K562 (cell line): Measurements from ENCODE around the gene CDCP1. TPM values are rescaled to one million over a fixed set of nuclear protein-coding genes. Genes with fewer than 3 reads are reported as not detected.

Experiments used
- CBX8 ChIP-seq: fragments of 200-600 bp; sonication (generic); IDR thresholded peaks from 2 replicates; pipeline ENCODE4 v1.6.1; 2012; ENCODE audit warnings: borderline replicate concordance, mixed run types, low read depth, mild to moderate bottlenecking, moderate library complexity, mixed read lengths, low read length, control low read depth, inconsistent platforms; ENCODE audit not compliant: poor library complexity, severe bottlenecking; ENCODE audit errors: extremely low read depth
- CHD7 ChIP-seq: fragments of 200-600 bp; sonication (generic); IDR thresholded peaks from one replicate; pipeline ENCODE4 v1.6.1; 2012; ENCODE audit warnings: mild to moderate bottlenecking, low read depth, low read length, inconsistent platforms
- EZH2 ChIP-seq: IDR thresholded peaks from 2 replicates; pipeline ENCODE4 v1.6.1; 2012; ENCODE audit warnings: low read depth, mild to moderate bottlenecking, inconsistent platforms, low read length, borderline replicate concordance
- FOXK1 ChIP-seq: sonication (generic); formaldehyde crosslinking; IDR thresholded peaks from 2 replicates; pipeline ENCODE4 v1.8.0; 2022; ENCODE audit warnings: missing genetic modification reagents, mild to moderate bottlenecking, borderline replicate concordance
- GTF2A2 ChIP-seq: IDR thresholded peaks from 2 replicates; pipeline ENCODE4 v1.6.1; 2016; ENCODE audit warnings: mild to moderate bottlenecking, missing genetic modification characterization, missing compliant biosample characterization
- PTTG1 ChIP-seq: fragments of 450-650 bp; IDR thresholded peaks from 2 replicates; pipeline ENCODE4 v1.6.1; 2016; ENCODE audit warnings: low read depth, mild to moderate bottlenecking, missing genetic modification characterization, missing compliant biosample characterization
- SMARCC2 ChIP-seq: fragments of 450-650 bp; IDR thresholded peaks from 2 replicates; pipeline ENCODE4 v1.6.1; 2017; ENCODE audit warnings: antibody characterized with exemption, moderate library complexity, mild to moderate bottlenecking, low read depth
- STAT5A ChIP-seq: IDR thresholded peaks from 2 replicates; pipeline ENCODE4 v1.6.1; 2012; ENCODE audit warnings: low read length, inconsistent platforms, borderline replicate concordance
- TEAD1 ChIP-seq, 2 experiments: fragments of 450-650 bp in 1 of 2; sonication (generic) in 1 of 2; formaldehyde crosslinking; IDR thresholded peaks; 2 replicates each; pipeline versions ENCODE4 v1.4.0 to v1.8.0; 2020 to 2022; ENCODE audit warnings: mild to moderate bottlenecking in 2 of 2, missing genetic modification reagents in 1 of 2
- TSC22D4 ChIP-seq: fragments of 450-650 bp; IDR thresholded peaks from 2 replicates; pipeline ENCODE4 v1.6.1; 2016; ENCODE audit warnings: missing genetic modification characterization, missing biosample characterization, control low read depth
- ZBTB1 ChIP-seq: sonication (generic); formaldehyde crosslinking; IDR thresholded peaks from 2 replicates; pipeline ENCODE4 v1.8.1; 2023; ENCODE audit warnings: missing genetic modification reagents, low read depth, mild to moderate bottlenecking, borderline replicate concordance
- ZNF695 ChIP-seq: fragments of 450-650 bp; formaldehyde crosslinking; IDR thresholded peaks from 2 replicates; pipeline ENCODE4 v1.4.0; 2020; ENCODE audit warnings: mild to moderate bottlenecking, moderate library complexity
- ZNF77 ChIP-seq: fragments of 250-450 bp; sonication (Bioruptor Pico); IDR thresholded peaks from 2 replicates; pipeline ENCODE4 v1.5.0; 2020
- polyA plus RNA-seq, 8 experiments: library from polyadenylated mRNA; depleted of rRNA in 4 of 8; stranded (reverse) in 5 of 8; unstranded in 3 of 8; fragments of >200 nt; fragmentation: Nextera tagmentation in 2 of 8; fragmentation: Illumina TruSeq in 1 of 8; extraction: Ambion mirVana in 2 of 8; extraction: Trizol in 1 of 8; gene quantifications; 2 replicates each; pipeline versions ENCODE4 v1.2.1 to v1.2.3, GENCODE V29; 2011 to 2014; ENCODE audit warnings: inconsistent platforms in 1 of 8, missing spikeins in 1 of 8
- total RNA-seq, 7 experiments: library from RNA; depleted of rRNA in 6 of 7; stranded (reverse); fragments of >200 nt in 6 of 7; fragmentation: Illumina TruSeq in 2 of 7; extraction: Trizol in 2 of 7; gene quantifications; 2 replicates each; pipeline versions ENCODE4 v1.2.1 to v1.2.3, GENCODE V29; 2011 to 2021; ENCODE audit warnings: low replicate concordance in 1 of 7
- TF ChIP-seq, protein P1 (sequence below): sonication (generic); formaldehyde crosslinking; IDR thresholded peaks from 2 replicates; pipeline ENCODE4 v1.8.1; 2023; ENCODE audit warnings: mild to moderate bottlenecking, missing genetic modification reagents

CDCP1 gene
- total and polyA plus RNA-seq, 9 of the 15 experiments (the other 6 are each of a cell fraction or from before 2014, with no cell fraction given): 3.9 to 16.4 (median 5.2) TPM

DNA sequence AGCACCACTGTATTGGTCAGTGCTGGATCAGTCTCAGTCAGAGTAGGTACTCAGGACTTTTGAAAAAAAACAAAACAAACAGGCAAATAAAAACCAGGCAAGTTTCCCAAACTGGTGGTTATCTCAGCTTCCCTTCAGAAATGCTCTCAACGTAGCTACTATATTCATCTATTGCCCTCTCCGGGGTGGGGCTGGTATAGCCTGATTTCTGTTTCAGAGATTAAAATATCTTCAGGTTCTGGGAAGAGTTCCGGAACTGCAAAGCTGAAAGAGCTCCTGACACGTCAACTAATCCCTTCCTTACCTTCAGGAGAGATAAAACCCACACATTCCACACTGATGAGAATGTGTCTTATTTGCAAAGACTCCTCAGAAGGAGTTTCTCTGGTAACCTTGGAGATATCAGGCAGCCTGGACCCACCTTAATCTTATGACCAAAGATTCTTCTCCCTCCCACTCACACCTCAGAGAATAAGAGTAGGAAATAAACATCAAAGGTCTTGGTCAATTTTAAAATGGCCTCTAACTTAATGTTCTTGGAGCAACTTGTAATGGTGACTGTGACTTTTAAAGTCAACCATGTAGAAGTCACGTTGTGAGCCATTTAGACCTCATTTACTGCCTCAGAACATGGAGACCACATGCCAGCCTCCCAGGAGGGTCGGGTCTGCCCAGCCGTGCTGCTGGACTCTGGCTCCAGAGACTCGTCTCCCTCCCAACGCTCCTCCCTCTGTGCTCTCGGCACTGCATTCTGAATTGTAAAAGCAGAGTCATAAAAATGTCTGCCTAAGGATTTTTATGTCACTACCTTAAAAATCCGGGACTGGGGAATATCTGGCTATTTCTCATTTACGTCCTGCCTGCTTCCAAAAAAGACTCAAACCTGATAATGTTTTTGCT, 53.8 kb downstream of the CDCP1 start (continued):
- TF ChIP-seq ZNF695 (no peak), TSC22D4 (tag) (no peak), PTTG1 (no peak), ZBTB1 (no peak), CBX8 (no peak), CHD7 (no peak), TEAD1 (CRISPR knock-in tag; IDR thresholded peaks at IDR 0.05) (peak; percentile 84 to 98), SMARCC2 (peak; percentile 79; the same call in 1 of the 2 replicates), ZNF77 (CRISPR knock-in tag) (no peak), FOXK1 (CRISPR knock-in tag) (no peak), EZH2 (no peak), GTF2A2 (tag) (no peak), STAT5A (peak; percentile 92)
- TF ChIP-seq, protein P1, sequence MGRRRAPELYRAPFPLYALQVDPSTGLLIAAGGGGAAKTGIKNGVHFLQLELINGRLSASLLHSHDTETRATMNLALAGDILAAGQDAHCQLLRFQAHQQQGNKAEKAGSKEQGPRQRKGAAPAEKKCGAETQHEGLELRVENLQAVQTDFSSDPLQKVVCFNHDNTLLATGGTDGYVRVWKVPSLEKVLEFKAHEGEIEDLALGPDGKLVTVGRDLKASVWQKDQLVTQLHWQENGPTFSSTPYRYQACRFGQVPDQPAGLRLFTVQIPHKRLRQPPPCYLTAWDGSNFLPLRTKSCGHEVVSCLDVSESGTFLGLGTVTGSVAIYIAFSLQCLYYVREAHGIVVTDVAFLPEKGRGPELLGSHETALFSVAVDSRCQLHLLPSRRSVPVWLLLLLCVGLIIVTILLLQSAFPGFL: no peak
